Activated T-helper 1 cell treated with anti-CD3 and anti-CD28 coated beads, Interleukin-12 subunit alpha, Interleukin-12 subunit beta, Interleukin-2, Interleukin-4 antibody, amounts not matched to agents 30 ng/mL and 10 ng/mL and 1 ng/mL, durations not matched to agents 14 hours and 24 hours and 36 hours (primary cell): ENCODE data around the gene ING5. TPM values are rescaled to one million over a fixed set of nuclear protein-coding genes. Genes with fewer than 3 reads are reported as not detected.

Experiments
- DNase-seq: peaks from one replicate; pipeline ENCODE4 v3.0.0; 2021; ENCODE audit warnings: low spot score
- H3K27ac Mint-ChIP-seq: one replicate; pipeline ENCODE4 v1.8.0; 2021; ENCODE audit warnings: mild to moderate bottlenecking, mixed read lengths
- H3K27me3 Mint-ChIP-seq: one replicate; pipeline ENCODE4 v1.8.0; 2022; ENCODE audit warnings: mild to moderate bottlenecking, moderate library complexity, mixed read lengths; ENCODE audit not compliant: insufficient read depth
- H3K36me3 Mint-ChIP-seq: one replicate; pipeline ENCODE4 v1.8.0; 2021; ENCODE audit warnings: low read depth, mixed read lengths
- H3K4me1 Mint-ChIP-seq: one replicate; pipeline ENCODE4 v1.8.0; 2021; ENCODE audit warnings: low read depth, mixed read lengths
- H3K4me3 Mint-ChIP-seq: one replicate; pipeline ENCODE4 v1.8.0; 2021; ENCODE audit warnings: mild to moderate bottlenecking, moderate library complexity, mixed read lengths
- H3K9me3 Mint-ChIP-seq: one replicate; pipeline ENCODE4 v1.8.0; 2021; ENCODE audit warnings: mixed read lengths
- intact Hi-C: fragments of 100-400 bp; cut with micrococcal nuclease; formaldehyde crosslinking; loops from one replicate; pipeline ENCODE4 v1.15.1; 2024
- total RNA-seq: library from RNA; stranded (reverse); gene quantifications from 2 replicates; pipeline ENCODE4 v1.2.3, GENCODE V29; 2022

ING5 gene
- total RNA-seq, 1 donor from 2014 or later = 57.5 TPM

DNA sequence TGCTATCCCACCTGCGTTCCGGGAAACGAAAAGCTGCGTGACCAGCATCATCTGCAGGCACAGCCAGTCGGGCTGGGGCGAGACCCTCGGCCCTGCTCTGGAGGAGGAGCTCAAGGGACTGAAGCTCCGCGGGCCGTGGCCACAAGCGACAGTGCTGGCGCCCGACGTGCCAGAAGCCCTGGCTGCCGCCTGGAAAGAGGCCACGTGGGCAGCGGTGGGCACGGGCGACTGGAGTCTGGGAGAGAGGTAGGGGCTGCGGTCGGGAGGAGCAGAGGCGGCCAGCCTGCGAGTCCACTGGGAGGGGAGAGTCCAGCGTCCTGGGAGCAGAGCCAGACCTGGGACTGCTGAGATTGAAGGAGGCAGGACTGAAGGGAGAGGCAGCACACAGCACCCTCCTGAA, 24.4 kb upstream of the ING5 start:
- Mint-ChIP-seq H3K36me3 (peaks cover 26% of the 10 kb centered on the region), H3K4me3 (no peak overlapping the region), H3K27me3 (no peaks in the 10 kb centered on the region), H3K27ac (no peak overlapping the region), H3K4me1 (peaks cover 10% of the 10 kb centered on the region), H3K9me3 (no peaks in the 10 kb centered on the region)
- intact Hi-C loops = no loop called here
- DNase-seq = no peak

- intact Hi-C loops = no loop called here
- no peak for DNase-seq
- Mint-ChIP-seq H3K4me1 (peaks cover 10% of the 10 kb centered on the region), H3K4me3 (no peak overlapping the region), H3K27me3 (no peaks in the 10 kb centered on the region), H3K36me3 (peaks cover 26% of the 10 kb centered on the region), H3K27ac (no peak overlapping the region), H3K9me3 (no peaks in the 10 kb centered on the region)
Observed at GRCh38 chr2:241678307-241678706, 23.5 kb upstream of the ING5 start.

- no peaks in the 10 kb centered on the region for H3K27me3 Mint-ChIP-seq
- DNase-seq = no peak
- intact Hi-C loops = no loop called here
- H3K4me1 Mint-ChIP-seq = peaks cover 12% of the 10 kb centered on the region
- H3K4me3 Mint-ChIP-seq = no peak overlapping the region
- H3K36me3 Mint-ChIP-seq = peaks cover 26% of the 10 kb centered on the region
- H3K27ac Mint-ChIP-seq = peak overlapping the region; percentile 22
- H3K9me3 Mint-ChIP-seq = no peaks in the 10 kb centered on the region
Observed at GRCh38 chr2:241678784-241679540, 22.9 kb upstream of the ING5 start.

DNA sequence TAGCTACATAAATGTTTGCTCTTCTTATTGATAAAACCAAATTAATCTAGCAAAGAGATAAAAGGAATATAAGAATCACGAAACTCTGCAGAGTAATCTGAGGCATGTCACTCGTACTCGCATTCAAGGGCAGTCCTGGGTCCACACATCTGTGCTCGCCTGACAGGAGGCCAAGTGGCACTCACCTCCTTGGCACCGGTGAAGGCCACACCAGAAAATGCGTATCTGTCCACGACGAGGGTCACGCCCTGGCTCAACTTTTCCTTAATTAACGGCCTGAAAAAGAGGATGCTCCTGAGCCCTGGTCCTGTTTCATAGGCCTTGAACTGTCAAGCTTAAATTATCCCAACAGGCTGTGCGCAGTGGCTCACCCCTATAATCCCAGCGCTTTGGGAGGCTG, 21.8 kb upstream of the ING5 start:
- peaks cover 21% of the 10 kb centered on the region for H3K4me1 Mint-ChIP-seq
- intact Hi-C loops = no loop called here
- H3K36me3 Mint-ChIP-seq = peaks cover 32% of the 10 kb centered on the region
- DNase-seq = no peak
- H3K27ac Mint-ChIP-seq = no peak overlapping the region
- no peaks in the 10 kb centered on the region for H3K27me3 Mint-ChIP-seq
- H3K9me3 Mint-ChIP-seq = no peaks in the 10 kb centered on the region
- H3K4me3 Mint-ChIP-seq = no peak overlapping the region

- intact Hi-C loops = no loop called here
- Mint-ChIP-seq H3K27ac (no peak overlapping the region), H3K36me3 (peaks cover 32% of the 10 kb centered on the region)
Observed at GRCh38 chr2:241680827-241681599, 20.8 kb upstream of the ING5 start.

GRCh38 chr2:241686324-241686649, 15.6 kb upstream of the ING5 start:
- H3K4me3 Mint-ChIP-seq = peak overlapping the region; percentile 89
- H3K9me3 Mint-ChIP-seq = no peaks in the 10 kb centered on the region
- peaks cover 21% of the 10 kb centered on the region for H3K36me3 Mint-ChIP-seq
- intact Hi-C loops = loop anchor here (1.0 to 5.0 kb wide), 12 partner anchors 15 to 1119 kb away; partner anchors contain the start of genes ATG4B, D2HGDH, FARP2 and HDLBP
- no peaks in the 10 kb centered on the region for H3K27me3 Mint-ChIP-seq
- peaks cover 30% of the 10 kb centered on the region for H3K4me1 Mint-ChIP-seq
- H3K27ac Mint-ChIP-seq = peak overlapping the region; percentile 84
- no peak for DNase-seq

More at GRCh38 chr2:241680827-241681599, 20.8 kb upstream of the ING5 start:
- H3K9me3 Mint-ChIP-seq = no peaks in the 10 kb centered on the region
- no peak overlapping the region for H3K4me3 Mint-ChIP-seq
- no peaks in the 10 kb centered on the region for H3K27me3 Mint-ChIP-seq
- peaks cover 28% of the 10 kb centered on the region for H3K4me1 Mint-ChIP-seq
- no peak for DNase-seq

GRCh38 chr2:241686650-241687425, 15.0 kb upstream of the ING5 start, which contains the start of gene DTYMK:
Gene DTYMK (minus strand): TSS chr2:241686815. CDS start chr2:241686783, 32 bp downstream.
- intact Hi-C loops = loop anchor here (1.0 to 5.0 kb wide), 12 partner anchors 14 to 1120 kb away; partner anchors contain the start of genes ATG4B, D2HGDH, FARP2 and HDLBP
- H3K4me3 Mint-ChIP-seq = peak within 1 kb of the TSS; percentile 96
- peaks cover 28% of the 10 kb centered on the region for H3K4me1 Mint-ChIP-seq
- H3K36me3 Mint-ChIP-seq = peaks cover 18% of the 10 kb centered on the region
- peak; percentile 97 for DNase-seq
- peak within 1 kb of the TSS; percentile 98 for H3K27ac Mint-ChIP-seq
- no peaks in the 10 kb centered on the region for H3K27me3 Mint-ChIP-seq
- H3K9me3 Mint-ChIP-seq = no peaks in the 10 kb centered on the region

DNA sequence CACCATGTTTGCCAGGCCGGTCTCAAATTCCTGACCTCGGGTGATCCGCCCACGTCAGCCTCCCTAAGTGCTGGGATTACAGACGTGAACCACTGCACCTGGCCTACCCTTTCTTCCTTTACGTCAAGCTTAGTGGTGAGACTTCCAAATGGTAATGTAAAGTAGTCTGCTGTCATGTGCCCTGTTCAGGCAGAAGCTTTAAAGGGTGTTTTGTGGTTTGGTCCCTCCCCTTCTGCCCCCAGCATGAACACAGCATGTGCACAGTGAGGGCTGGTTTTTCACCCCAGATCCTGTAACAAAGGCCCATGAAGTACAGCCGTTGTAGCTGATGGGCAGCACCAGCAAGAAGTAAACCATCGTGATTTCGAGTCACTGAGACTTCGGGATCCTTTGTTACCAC, 12.5 kb upstream of the ING5 start:
- intact Hi-C loops = loop anchor here (5.0 kb wide), 2 partner anchors 173 to 1122 kb away; partner anchors contain the start of gene RNPEPL1
- no peaks in the 10 kb centered on the region for H3K27me3 Mint-ChIP-seq
- no peaks in the 10 kb centered on the region for H3K9me3 Mint-ChIP-seq
- peaks cover 22% of the 10 kb centered on the region for H3K36me3 Mint-ChIP-seq
- DNase-seq = no peak
- H3K27ac Mint-ChIP-seq = no peak overlapping the region
- peaks cover 22% of the 10 kb centered on the region for H3K4me1 Mint-ChIP-seq
- H3K4me3 Mint-ChIP-seq = peak overlapping the region; percentile 58

DNA sequence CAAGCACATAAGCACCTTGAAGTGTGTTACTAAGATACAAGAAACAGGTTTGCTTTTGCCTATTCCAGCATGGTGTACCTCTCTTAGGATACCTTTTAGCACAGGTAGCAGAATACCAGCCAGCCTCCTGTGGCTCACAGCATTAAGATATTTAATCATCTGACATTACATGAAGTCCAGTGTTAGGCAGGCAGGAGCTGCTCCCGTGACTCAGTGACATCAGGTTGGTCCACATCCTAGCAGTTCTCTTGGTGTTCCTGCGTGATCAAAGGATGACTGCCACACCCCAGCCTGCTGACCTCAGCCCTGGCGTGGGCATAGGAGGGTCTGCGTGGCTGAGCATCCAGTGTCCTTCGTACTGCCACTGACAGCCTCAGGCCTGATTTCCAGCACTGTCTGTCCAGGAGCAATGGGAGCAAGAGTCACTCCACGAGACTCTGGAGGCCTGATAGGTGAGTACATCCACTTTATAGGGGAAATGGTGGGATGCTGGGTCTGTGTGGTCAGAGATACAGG, 11.6 kb upstream of the ING5 start:
- Mint-ChIP-seq H3K27ac (no peak overlapping the region), H3K9me3 (no peaks in the 10 kb centered on the region), H3K4me1 (peaks cover 17% of the 10 kb centered on the region), H3K36me3 (peaks cover 19% of the 10 kb centered on the region), H3K4me3 (no peak overlapping the region), H3K27me3 (no peaks in the 10 kb centered on the region)
- DNase-seq = no peak
- intact Hi-C loops = no loop called here

GRCh38 chr2:241692448-241692847, 9.4 kb upstream of the ING5 start:
- peaks cover 9% of the 10 kb centered on the region for H3K4me1 Mint-ChIP-seq
- peaks cover 22% of the 10 kb centered on the region for H3K36me3 Mint-ChIP-seq
- H3K27me3 Mint-ChIP-seq = no peaks in the 10 kb centered on the region
- H3K9me3 Mint-ChIP-seq = no peaks in the 10 kb centered on the region
- H3K27ac Mint-ChIP-seq = no peak overlapping the region
- DNase-seq = no peak
- intact Hi-C loops = no loop called here
- H3K4me3 Mint-ChIP-seq = no peak overlapping the region

DNA sequence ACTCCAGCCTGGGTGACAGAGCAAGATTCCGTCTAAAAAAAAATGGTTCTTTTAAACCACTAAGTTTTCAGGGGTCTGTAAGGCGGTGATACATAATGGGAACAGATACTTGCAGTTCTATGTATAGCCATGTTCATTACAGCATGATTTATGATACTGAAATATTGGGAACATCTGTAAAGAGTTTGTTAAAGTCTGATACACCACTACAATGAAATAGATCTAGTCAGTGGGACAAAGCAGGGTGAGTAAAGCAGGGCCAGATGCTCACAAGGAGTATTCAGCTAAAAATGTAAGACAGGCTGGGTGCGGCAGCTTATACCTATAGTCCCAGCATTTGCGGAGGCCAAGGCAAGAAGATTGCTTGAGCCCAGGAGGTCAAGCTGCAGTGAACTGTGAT, 6.2 kb upstream of the ING5 start:
- no peak overlapping the region for H3K27ac Mint-ChIP-seq
- no peak for DNase-seq
- peaks cover 16% of the 10 kb centered on the region for H3K36me3 Mint-ChIP-seq
- H3K4me1 Mint-ChIP-seq = peaks cover 4% of the 10 kb centered on the region
- no peaks in the 10 kb centered on the region for H3K9me3 Mint-ChIP-seq
- no peak overlapping the region for H3K4me3 Mint-ChIP-seq
- intact Hi-C loops = no loop called here
- no peaks in the 10 kb centered on the region for H3K27me3 Mint-ChIP-seq

- H3K36me3 Mint-ChIP-seq = peaks cover 16% of the 10 kb centered on the region
- peaks cover 20% of the 10 kb centered on the region for H3K4me1 Mint-ChIP-seq
- intact Hi-C loops = loop anchor here (1.0 to 5.0 kb wide), 4 partner anchors 15 to 386 kb away; partner anchors contain the start of genes DTYMK, HDLBP and SEPTIN2
- H3K27ac Mint-ChIP-seq = peak overlapping the region; percentile 95
- peak overlapping the region; percentile 94 for H3K4me3 Mint-ChIP-seq
- H3K27me3 Mint-ChIP-seq = no peaks in the 10 kb centered on the region
- no peak for DNase-seq
- peaks cover 6% of the 10 kb centered on the region for H3K9me3 Mint-ChIP-seq
Observed at GRCh38 chr2:241701149-241701398, 765 bp upstream of the ING5 start.
